Umbilical cord (tissue), 2 donors: ENCODE data around the gene LRCOL1. TPM values are rescaled to one million over a fixed set of nuclear protein-coding genes. Genes with fewer than 3 reads are reported as not detected.
A peak's percentile ranks its signal among the peaks of the same experiment; 100 is the strongest.

Experiments used
- DNase-seq: peaks from one replicate; pipeline ENCODE4 v3.0.0-alpha.2; 2015; ENCODE audit warnings: low spot score
- total RNA-seq: library from RNA; depleted of rRNA; stranded (reverse); fragments of >200 nt; gene quantifications from one replicate; pipeline ENCODE4 v1.2.3, GENCODE V29; 2014; ENCODE audit warnings: low replicate concordance; ENCODE audit not compliant: insufficient read depth

The LRCOL1 gene
- total RNA-seq, 1 donor from 2014 or later, result not detected

- DNase-seq, result no peak
Observed at GRCh38 chr12:132637811-132638210, 27.4 kb upstream of the LRCOL1 start.

- DNase-seq, result no peak
Observed at GRCh38 chr12:132635076-132635955, 24.9 kb upstream of the LRCOL1 start.

- DNase-seq, result no peak
Observed at GRCh38 chr12:132634411-132634990, 24.1 kb upstream of the LRCOL1 start.

GRCh38 chr12:132633901-132634300 lies 23.5 kb upstream of the LRCOL1 start:
- no peak for DNase-seq

- no peak for DNase-seq
Observed at GRCh38 chr12:132633398-132633797, 23.0 kb upstream of the LRCOL1 start.

GRCh38 chr12:132632521-132633228 lies 22.3 kb upstream of the LRCOL1 start:
- no peak for DNase-seq

- no peak for DNase-seq
Observed at GRCh38 chr12:132631666-132632065, 21.3 kb upstream of the LRCOL1 start.

- DNase-seq, result no peak
Observed at GRCh38 chr12:132630672-132631071, 20.3 kb upstream of the LRCOL1 start.

- no peak for DNase-seq
Observed at GRCh38 chr12:132629330-132629729, 18.9 kb upstream of the LRCOL1 start.

GRCh38 chr12:132625731-132626430 lies 15.5 kb upstream of the LRCOL1 start:
- DNase-seq, result no peak

- DNase-seq, result no peak
Observed at GRCh38 chr12:132624910-132625630, 14.7 kb upstream of the LRCOL1 start.

- DNase-seq, result no peak
Observed at GRCh38 chr12:132624186-132624855, 13.9 kb upstream of the LRCOL1 start.

- DNase-seq, result no peak
Observed at GRCh38 chr12:132623072-132623869, 12.9 kb upstream of the LRCOL1 start.

GRCh38 chr12:132622437-132623071 lies 12.2 kb upstream of the LRCOL1 start:
- DNase-seq, result peak; percentile 64

GRCh38 chr12:132621657-132622435 lies 11.5 kb upstream of the LRCOL1 start:
- no peak for DNase-seq

- DNase-seq, result no peak
Observed at GRCh38 chr12:132620899-132621656, 10.7 kb upstream of the LRCOL1 start.

- DNase-seq, result no peak
Observed at GRCh38 chr12:132620113-132620898, 9.9 kb upstream of the LRCOL1 start.
